Activated T-cell treated with anti-CD3 and anti-CD28 coated beads for 1 hour (primary cell): ENCODE measurements around the gene LIF.
"Not testable (repeated sequence)": the region's sequence is repeated elsewhere in the genome, so short reads cannot be mapped to it uniquely, and the experiment has no call there.

Experiments used
- DNase-seq: peaks from one replicate; pipeline ENCODE4 v3.0.0-alpha.2; 2020; ENCODE audit warnings: low read depth

Gene LIF

DNA sequence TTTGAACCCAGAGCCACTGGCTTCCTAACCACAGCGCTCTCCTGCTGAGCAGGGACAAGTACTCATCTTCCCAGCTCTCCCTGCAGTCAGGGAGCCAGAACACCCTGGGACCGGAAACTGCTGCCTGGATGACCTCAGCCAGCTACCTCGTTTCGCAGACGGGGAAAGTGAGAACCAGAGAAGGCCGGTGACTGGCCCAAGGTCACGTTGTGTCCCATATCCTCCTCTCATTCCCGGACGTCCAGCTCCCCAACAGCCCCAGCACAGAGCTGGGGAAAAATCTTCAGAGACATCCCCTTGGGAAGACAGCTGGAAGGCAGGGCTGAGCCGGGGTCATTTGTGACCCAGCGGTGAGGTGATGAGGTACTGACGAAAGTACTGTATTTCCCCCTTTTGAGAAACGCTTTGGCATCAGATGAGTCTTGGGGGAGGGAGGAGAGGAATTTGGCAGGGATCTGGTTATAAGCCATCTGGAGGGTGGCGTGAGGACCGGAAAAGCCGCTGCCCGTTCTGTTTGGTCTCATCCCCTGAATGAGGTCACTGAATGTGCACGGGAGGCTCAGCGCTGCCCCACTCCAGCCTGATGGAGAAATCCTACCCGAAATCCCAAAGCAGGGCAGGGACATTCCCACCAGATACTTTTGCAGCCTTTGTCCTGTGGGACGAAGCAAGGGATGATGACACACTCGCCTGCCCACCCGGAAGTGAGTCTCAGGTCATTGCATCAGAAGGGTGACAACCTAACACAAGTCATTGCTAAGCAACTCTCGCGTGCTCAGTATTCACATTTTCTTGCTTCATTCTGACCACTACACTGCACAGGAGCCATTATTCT is 41.1 kb downstream of the LIF start:
- no peak for DNase-seq

DNA sequence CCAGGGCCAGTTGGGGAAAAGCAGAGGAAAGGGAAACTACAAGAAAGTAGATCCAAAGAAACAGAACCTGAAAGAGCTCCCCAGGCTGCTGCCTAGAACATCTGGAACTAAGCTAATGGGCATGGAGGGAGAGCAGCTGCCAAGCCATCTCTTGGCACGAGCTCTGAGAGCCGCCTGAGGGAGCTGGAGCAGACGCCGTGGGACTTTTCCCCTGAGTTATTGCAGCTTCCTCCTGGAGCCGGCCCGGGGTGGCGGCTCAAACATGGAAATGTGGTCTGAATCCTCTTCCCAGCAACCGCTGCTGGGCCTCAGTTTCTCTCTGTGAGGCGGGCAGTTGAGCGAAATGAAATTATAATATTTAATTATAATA is 41.8 kb downstream of the LIF start:
- no peak for DNase-seq

DNA sequence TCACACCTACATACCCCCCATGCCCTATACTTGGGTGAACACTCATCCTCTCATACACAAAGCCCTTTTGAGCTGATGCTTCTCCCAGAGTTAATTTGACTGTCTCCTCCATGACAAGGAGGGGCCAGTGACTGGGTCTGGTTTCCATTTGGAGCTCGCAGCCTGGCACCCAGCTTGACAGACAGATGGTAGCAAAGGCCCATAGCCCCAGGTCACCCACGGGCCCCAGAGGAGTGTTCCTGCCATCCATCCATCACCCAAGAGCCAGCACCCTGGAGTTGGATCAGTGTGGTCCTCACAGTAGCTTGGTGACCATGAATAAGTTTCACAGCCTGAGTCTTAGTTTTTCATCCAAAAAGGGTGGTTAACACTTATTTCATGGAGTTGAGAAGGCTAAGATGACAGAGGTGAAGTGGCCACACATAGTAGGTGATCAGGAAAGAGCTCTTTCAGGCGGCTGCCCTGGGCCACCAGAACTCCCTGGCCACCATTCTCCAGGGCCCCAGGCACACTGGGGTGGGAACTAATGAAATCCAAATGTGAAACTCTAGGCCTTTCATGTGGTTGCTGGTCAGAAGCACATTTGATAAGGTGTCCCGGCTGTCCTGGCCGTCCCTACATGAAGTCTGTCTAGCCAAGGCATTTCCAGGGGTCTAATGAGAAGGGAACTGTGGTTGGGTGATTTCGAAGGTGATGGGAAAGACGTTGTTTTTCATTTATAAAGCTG is 42.4 kb downstream of the LIF start:
- DNase-seq = no peak

DNA sequence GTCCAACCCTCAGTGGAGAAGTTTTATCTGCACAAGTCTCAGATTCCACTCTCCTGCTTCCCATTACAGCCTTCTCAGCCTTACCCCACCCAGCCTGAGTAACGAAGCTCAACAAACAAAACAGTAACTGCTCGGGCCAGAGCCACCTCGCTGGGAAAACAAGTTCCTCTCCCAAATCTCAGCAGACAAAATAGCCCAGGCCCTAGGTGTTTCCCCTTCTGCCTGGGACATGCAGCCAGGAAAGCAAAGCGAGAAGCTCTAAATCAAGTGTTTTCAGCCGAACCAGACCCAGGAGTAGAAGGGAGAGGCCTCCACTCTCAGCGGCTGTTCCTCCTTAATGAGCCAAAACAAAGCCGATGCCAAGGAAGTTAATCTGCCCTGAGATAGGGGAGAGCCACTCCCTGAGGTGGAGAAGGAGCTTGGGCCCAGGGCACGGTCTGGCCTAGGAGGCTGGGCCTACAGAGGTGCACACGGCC is 44.0 kb downstream of the LIF start:
- no peak for DNase-seq

DNA sequence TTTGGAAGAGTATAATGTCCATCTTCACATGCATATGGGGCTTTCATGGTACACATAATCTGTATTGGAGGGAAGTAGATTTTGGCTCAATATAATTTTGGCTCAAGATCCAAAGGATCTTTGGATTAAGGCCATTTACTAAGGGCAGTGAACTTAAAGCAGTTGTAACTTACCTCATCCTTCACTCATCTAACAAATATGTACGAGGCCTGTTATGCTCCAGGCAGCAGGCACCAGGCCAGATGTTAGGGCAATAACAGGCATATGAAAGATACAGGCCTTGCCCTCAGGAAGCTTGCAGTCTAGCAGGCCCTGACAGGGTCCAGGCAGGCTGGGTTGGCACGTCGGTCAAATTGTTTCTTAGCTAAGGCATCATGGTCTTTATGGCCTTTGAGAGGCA is 44.6 kb downstream of the LIF start:
- DNase-seq = no peak

DNA sequence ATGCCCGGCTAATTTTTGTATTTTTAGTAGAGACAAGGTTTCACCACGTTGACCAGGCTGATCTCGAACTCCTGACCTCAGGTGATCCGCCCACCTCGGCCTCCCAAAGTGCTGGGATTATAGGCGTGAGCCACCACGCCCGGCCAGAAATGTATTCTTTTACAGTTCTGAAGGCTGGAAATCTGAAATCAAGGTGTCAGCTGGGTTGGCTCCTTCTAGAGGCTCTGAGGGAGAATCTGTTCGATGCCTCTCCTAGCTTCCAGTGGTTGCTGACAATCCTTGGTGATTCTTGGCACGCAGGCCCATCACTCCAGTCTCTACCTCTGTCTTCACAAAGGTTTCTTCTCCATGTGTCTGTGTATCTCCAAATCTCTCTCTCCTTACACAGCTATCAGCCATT is 45.7 kb downstream of the LIF start:
- DNase-seq = not testable (repeated sequence)

DNA sequence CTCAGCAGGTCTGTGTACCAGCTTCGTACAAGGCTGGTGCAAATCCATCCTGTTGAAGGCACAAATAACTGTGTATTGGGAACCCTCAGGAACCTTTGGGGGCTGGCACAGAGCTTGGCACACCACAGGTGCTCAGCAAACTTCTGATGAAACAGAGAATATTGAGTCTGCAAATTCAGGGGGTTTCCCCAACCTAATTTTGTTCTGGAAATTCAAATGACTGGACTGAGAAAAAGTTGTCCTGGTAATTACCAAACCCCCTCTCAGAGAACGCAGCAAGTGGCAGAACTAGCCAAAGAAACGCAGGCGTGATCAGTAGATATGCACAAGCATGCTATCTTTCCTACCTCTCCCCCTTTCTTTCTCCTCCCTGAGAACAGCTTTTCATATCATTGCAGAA is 47.6 kb downstream of the LIF start:
- DNase-seq = no peak

DNA sequence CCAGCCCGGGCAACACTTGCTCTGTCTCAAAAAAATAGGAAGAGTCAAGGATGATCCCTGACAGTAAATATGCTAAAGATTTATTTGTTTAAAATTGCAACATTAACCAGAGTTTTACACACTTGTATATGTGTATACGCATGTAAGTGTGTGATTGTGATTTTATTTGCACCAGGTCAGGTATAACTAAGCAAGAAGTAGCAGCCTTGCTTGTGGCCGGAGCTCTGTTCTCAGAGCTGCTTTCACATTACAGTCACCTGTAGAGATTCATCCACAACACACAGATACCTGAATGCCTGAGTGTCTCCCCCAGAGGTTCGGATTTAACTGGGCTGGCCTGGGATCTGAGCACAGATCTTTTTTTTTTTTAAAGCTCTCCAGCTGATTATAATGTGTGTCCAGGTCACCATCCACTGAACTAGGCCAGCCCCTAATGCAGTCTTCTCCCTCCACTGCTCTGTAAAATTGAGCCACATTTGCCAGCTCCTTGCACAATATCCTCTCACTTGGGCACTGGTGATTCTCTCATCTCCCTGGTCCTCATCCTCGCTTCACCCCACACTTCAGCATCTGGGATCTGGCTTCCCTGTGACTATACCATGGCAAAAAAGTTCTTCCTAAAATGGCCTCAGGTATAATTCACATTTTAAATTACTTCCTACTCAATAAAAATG is 48.3 kb downstream of the LIF start:
- DNase-seq = no peak

DNA sequence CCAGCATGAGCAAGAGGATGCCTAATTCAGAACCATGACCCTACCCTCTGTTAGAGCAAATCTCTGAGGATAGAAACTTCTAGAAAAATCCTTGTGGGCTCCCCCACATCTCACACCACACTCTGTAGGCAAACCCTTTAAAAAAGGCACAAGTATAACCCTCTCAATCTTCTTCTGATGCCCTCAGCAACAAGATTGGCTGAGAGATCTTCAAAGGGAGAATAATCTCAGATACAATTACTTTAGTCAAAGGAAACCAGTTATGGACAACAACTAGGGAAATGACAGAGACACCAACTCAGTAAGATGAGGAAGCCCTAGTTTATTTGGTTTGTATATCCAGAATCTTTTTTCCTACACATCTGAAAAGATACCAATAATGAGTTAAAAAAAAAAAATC is 49.2 kb downstream of the LIF start:
- DNase-seq = no peak

DNA sequence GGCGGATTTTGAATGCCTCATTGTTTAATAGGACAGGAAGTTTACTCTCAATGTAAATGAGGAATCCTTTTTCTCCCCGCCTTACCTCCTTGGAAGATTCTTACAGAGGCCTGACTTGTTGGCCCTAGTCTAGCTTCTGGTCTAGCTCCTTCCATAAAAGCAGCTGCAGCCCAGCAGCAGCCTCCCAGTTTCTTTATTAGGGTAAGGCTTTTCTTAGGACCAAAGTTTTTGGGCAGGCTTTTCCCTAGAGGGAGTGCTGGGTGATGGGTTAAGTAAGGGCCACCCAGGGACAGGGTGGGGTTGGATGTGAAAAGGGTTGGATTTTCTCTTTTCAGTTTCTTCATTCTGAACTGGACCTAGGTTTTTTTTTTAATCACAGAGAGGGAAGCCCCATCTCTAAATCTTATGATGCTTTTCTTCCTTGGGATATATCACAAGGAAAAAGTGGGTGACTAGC is 49.7 kb downstream of the LIF start:
- DNase-seq = no peak

DNA sequence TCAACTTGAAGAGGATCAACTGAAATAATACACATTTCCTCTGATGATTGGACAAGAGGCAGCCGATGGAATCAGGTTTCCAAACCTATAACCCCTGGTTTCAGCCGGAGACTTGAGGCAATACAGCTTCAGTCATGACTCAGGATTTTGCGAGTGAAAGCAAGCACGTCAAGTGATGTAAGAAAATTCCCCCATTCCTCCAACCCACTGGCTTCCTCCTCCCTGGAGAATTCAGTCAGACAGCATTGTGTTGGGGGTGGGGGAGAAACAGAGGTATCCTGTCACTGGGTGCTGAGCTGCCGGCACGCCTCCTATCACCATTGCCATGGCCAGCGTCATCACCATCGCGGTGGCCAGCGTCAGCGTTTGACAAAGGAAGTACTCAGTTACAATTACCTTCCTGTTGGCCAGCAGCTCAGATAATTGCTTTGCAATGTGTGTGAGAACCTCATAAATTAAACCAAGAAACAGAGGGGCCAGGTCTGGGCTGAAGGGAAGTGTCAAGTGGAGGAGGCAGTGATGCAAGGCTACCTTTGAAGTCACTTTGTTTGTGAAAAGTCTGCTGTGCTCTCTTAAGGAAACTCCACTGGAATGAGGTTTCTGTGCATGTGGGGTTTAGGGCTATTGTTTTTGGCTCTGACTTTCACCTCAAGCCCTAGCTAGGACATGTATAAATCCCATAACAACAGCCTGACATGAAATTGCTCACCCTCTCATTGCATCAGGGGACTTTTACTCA is 50.2 kb downstream of the LIF start:
- no peak for DNase-seq

DNA sequence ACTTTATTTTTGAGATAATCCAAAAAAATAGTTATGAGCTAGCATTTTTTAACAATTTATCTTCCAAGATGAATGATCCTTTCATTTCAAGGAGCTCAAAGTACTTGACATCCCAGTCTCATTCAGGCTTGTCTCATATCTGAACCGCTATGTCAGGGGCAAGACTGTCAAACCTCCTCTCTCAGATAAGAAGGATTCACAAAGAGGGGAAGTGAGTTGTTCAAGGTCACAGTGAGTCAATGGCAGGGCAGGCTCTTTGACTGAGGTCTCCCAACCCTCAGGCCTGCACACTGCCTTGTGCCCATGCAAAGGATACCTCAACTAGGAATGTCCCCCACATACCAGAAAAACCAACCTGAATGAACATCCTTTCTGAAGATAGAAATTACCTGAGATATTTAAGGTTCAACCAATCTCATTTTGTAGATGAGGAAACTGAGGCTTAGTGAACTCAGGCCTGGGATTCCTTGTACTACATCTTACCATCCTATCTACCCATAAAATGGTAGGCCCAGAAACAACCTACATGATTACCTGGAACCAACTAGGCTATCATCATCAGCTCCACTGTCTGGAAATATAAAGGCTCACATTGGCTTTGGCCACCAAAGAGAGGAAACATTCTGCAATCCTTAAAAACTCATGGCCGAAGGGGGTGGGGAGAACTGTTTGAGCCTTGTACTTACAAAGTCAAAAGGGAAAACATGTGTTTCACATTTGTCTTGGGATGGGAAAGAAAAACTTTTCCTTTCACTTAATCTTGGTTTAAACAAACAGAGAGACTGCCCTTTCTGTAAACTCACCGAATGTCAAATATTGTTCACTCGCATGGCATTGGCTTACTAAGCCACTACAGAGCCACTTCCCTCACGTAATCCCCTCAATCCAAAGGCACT is 51.1 kb downstream of the LIF start:
- no peak for DNase-seq

DNA sequence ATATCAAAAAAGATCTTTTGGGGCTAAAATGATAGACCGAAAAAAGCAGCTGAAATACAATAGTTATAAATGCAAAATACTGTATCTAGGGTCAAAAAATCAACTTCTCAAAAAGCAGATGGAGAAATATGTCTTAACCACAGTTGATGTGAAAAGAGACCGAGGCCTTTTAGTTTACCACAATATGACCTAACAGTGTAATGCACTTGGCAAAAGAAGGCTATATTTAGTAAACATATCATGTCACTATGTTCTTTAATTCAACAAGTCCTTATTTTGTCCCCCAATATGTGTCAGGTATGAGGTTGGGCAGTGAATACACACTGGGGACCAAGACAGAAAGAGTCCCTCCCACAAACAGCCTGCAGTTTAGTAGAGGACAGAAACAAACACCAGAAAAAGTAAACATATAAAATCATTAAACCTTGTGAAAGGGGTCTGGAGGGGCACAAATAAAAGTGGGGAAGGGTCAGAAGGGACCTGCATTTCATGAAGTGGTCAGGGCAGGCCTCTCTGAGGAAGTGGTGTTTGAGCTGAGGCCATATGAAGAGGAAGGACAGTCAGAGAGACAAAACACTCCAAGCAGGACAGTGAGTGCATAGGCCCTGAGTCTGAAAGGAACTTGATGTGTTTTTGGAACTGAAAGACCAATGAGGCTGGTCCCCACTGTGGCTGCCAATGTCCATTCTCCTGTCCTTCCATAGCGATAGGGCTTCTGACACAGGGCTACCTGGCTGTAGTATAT is 53.4 kb downstream of the LIF start:
- no peak for DNase-seq

DNA sequence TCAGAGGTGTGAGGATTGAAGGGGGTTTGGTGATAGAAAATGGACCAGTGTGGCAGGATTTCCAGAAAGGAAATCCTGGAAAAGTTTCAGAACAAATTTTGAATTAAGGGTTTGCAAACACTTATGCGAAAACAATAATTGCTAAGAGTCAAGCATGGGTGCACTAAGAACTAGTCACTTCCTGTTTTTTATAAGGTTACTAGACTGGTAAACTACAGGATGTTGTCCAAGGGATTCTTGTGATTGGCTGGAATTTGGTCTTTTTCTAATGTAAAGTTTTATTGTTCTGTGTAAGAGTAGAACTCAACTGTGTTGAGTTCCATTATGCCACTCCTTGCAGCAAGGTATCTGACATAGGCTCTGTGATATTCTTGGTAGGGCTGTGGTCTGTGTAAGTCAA is 54.1 kb downstream of the LIF start:
- DNase-seq = no peak

DNA sequence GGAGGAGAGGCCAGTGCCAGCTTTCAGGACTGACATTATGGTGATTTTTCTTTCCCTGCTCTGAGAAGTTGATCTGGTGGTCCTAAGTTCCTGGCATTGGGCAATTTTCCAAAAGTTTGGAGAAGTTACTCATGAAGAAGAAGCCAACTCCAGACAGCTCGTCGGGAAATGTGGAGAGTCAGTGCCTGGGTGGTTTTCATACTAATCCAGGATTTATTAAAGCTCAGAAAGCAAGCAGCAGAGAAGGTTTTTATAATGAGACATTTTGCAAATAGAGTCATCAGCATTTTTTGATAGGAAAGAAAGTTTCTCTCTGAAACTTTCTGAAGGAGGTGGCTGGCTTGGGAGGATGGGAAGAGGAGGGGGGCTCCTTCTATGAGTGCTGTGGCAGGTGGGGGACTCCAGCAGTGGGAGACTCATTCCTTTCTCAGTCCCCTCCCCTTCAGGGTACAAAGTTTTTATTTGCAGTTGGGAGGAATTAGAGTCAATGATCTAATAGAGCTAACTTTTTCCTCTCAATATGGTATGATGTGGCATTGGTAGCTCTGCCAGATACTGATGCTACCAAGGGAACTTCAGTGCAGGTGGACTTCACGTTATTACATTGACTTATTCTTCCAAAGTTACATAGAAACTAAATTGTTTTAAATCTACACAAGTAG is 55.4 kb downstream of the LIF start:
- DNase-seq = no peak

DNA sequence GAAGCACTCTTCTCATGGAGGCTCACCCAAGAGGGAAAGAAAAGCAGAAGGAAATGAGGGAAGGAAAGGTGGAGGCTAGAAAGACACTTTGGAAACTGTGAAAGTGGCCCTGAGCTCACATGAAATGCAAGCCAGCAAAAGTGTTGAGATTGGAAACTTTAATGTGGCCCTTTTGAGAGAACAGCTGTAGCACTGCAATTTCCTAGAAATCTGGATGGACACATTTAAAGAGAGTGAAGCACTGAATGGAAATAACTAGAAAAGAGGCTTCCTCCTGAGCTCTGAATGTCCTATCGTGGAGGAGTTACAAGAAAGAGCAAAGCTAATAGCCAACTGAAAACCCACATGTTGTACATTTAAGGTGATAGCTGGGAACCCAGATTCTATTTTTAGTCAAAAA is 56.0 kb downstream of the LIF start:
- DNase-seq = no peak
